ENCODE measurements around the gene PCBP1.

PCBP1 gene

DNA sequence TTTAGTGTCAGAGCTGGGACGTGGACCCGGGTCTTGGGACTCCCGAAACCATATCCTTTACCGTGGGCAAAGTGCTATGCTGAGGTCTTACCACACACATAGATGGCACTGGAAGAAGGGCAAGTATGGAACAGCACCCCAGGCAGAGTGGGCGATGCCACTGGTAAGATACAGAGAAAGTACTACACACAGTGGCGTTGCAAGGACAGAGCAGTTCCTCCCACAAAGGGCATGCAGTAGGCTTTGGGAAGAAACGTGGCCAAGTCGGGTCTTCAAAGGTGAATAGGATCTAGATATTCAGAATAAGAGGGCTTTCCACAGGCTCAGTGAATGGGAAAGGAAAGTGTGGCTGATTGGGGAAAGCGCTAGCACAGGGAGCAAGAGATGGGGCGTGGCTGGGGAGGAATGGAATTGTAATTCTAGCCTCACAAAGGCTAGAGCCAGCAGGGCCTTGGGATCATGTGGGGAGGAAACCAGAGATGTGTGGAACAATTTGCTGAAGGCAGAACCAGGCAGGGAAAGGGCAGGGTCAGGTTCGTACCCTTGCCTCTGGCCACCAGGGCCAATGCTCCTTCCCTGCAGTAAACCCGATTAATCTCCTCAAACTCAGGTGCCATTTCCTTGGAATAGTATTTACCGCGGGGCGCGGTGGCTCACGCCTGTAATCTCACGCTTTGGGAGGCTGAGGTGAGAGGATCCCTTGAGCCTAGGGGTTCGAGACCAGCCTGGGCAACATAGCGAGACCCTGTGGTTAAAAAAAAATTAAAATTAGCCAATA, 36.0 kb downstream of the PCBP1 start:
- H3K36me3 ChIP-seq (ENCODE audit: insufficient read depth, low read length), result no peaks in the 10 kb centered on the region
- H3F3A ChIP-seq (ENCODE audit: low read depth), result peaks cover 22% of the 10 kb centered on the region
- H3K9ac ChIP-seq (ENCODE audit: low read depth, low read length, poor library complexity, severe bottlenecking), result peak overlapping the region; percentile 99
- H3K4me3 ChIP-seq (ENCODE audit: low read length, poor library complexity, severe bottlenecking), result peak overlapping the region; percentile 91
- H4K20me1 ChIP-seq (ENCODE audit: insufficient read depth, low read length, poor library complexity, severe bottlenecking), result no peaks in the 10 kb centered on the region
- peaks cover 63% of the 10 kb centered on the region for H3K4me1 ChIP-seq (ENCODE audit: insufficient read depth, low read length, poor library complexity, severe bottlenecking)
- TF ChIP-seq EZH2phosphoT487 (IDR thresholded peaks at IDR 0.05; ENCODE audit: borderline replicate concordance), result no peak
- TF ChIP-seq, protein P1, sequence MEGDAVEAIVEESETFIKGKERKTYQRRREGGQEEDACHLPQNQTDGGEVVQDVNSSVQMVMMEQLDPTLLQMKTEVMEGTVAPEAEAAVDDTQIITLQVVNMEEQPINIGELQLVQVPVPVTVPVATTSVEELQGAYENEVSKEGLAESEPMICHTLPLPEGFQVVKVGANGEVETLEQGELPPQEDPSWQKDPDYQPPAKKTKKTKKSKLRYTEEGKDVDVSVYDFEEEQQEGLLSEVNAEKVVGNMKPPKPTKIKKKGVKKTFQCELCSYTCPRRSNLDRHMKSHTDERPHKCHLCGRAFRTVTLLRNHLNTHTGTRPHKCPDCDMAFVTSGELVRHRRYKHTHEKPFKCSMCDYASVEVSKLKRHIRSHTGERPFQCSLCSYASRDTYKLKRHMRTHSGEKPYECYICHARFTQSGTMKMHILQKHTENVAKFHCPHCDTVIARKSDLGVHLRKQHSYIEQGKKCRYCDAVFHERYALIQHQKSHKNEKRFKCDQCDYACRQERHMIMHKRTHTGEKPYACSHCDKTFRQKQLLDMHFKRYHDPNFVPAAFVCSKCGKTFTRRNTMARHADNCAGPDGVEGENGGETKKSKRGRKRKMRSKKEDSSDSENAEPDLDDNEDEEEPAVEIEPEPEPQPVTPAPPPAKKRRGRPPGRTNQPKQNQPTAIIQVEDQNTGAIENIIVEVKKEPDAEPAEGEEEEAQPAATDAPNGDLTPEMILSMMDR (conservative IDR thresholded peaks at IDR 0.05; ENCODE audit: low read length), result no peak
- H3K9me2 ChIP-seq (replicated peaks; ENCODE audit: low read depth, low read length), result no peaks in the 10 kb centered on the region
- H2AFZ ChIP-seq (ENCODE audit: low read length), result no peak overlapping the region
- peaks cover 9% of the 10 kb centered on the region for H3K79me2 ChIP-seq (ENCODE audit: insufficient read depth, low read length)
- peak overlapping the region; percentile 83 for H3K4me2 ChIP-seq (ENCODE audit: low read depth, low read length, poor library complexity, severe bottlenecking)
- H3K27me3 ChIP-seq (ENCODE audit: insufficient read depth, low read length, poor library complexity, severe bottlenecking), result no peaks in the 10 kb centered on the region
- H3K9me3 ChIP-seq (ENCODE audit: insufficient read depth, low read depth, low read length), result no peaks in the 10 kb centered on the region

DNA sequence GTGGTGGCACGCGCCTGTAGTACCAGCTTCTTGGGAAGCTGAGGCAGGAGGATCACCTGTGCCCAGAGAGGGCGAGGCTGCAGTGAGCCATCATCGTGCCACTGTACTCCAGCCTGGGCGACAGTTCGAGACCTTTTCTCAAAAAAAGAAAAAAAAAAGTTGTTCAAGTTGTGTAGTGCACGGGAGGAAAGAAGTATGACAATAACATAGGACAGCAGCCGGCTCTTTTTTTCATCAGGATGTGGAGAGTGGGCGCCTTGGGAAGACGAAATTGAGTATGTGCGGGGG, 36.5 kb downstream of the PCBP1 start:
- Histone ChIP-seq H3K4me1 (ENCODE audit: insufficient read depth, low read length, poor library complexity, severe bottlenecking) (peaks cover 62% of the 10 kb centered on the region), H3K9ac (ENCODE audit: low read depth, low read length, poor library complexity, severe bottlenecking) (peak overlapping the region; percentile 99), H3F3A (ENCODE audit: low read depth) (peaks cover 22% of the 10 kb centered on the region)

DNA sequence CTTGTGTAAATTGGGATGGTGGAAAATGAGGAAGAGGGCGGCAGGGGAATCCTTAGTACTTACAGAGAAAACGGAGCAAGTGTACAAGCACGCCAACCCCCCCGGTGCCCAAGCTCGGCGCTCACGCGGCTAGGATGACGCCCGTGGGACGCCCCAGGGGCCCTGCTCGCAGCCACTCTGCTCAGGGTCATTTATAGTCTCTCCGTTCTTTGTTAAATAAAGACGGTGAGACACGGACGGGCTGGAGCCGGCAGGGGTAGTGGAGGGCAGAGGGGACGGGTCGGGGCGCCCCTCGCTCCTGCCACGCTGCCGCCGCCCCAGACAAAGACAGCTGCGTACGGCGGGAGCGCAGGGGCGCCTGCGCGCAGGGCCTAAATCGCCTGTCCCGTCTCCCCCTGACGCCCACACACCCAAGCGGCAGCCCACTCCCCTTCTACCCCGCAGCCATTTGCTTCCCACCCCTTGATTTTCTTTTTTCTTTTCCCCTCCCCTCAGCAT, 37.8 kb downstream of the PCBP1 start:
- H3F3A ChIP-seq (ENCODE audit: low read depth), result peaks cover 22% of the 10 kb centered on the region
- H3K79me2 ChIP-seq (ENCODE audit: insufficient read depth, low read length), result peaks cover 9% of the 10 kb centered on the region
- peak overlapping the region; percentile 99 for H3K9ac ChIP-seq (ENCODE audit: low read depth, low read length, poor library complexity, severe bottlenecking)
- H3K4me1 ChIP-seq (ENCODE audit: insufficient read depth, low read length, poor library complexity, severe bottlenecking), result peaks cover 58% of the 10 kb centered on the region
- no peaks in the 10 kb centered on the region for H4K20me1 ChIP-seq (ENCODE audit: insufficient read depth, low read length, poor library complexity, severe bottlenecking)
- no peaks in the 10 kb centered on the region for H3K27me3 ChIP-seq (ENCODE audit: insufficient read depth, low read length, poor library complexity, severe bottlenecking)
- peak overlapping the region; percentile 83 for H3K4me2 ChIP-seq (ENCODE audit: low read depth, low read length, poor library complexity, severe bottlenecking)
- no peaks in the 10 kb centered on the region for H3K36me3 ChIP-seq (ENCODE audit: insufficient read depth, low read length)
- peak overlapping the region; percentile 83 for H2AFZ ChIP-seq (ENCODE audit: low read length)
- peak overlapping the region; percentile 91 for H3K4me3 ChIP-seq (ENCODE audit: low read length, poor library complexity, severe bottlenecking)
- H3K9me3 ChIP-seq (ENCODE audit: insufficient read depth, low read depth, low read length), result no peaks in the 10 kb centered on the region
- TF ChIP-seq EZH2phosphoT487 (IDR thresholded peaks at IDR 0.05; ENCODE audit: borderline replicate concordance), result no peak
- TF ChIP-seq, protein P1 (conservative IDR thresholded peaks at IDR 0.05; ENCODE audit: low read length), result no peak
- H3K9me2 ChIP-seq (replicated peaks; ENCODE audit: low read depth, low read length), result no peaks in the 10 kb centered on the region

More for the DNA sequence above, 36.5 kb downstream of the PCBP1 start:
- H3K36me3 ChIP-seq (ENCODE audit: insufficient read depth, low read length), result no peaks in the 10 kb centered on the region
- peak overlapping the region; percentile 83 for H3K4me2 ChIP-seq (ENCODE audit: low read depth, low read length, poor library complexity, severe bottlenecking)
- no peaks in the 10 kb centered on the region for H4K20me1 ChIP-seq (ENCODE audit: insufficient read depth, low read length, poor library complexity, severe bottlenecking)
- peaks cover 9% of the 10 kb centered on the region for H3K79me2 ChIP-seq (ENCODE audit: insufficient read depth, low read length)
- peak overlapping the region; percentile 91 for H3K4me3 ChIP-seq (ENCODE audit: low read length, poor library complexity, severe bottlenecking)
- no peak overlapping the region for H2AFZ ChIP-seq (ENCODE audit: low read length)
- H3K9me2 ChIP-seq (replicated peaks; ENCODE audit: low read depth, low read length), result no peaks in the 10 kb centered on the region
- H3K27me3 ChIP-seq (ENCODE audit: insufficient read depth, low read length, poor library complexity, severe bottlenecking), result no peaks in the 10 kb centered on the region
- no peak for TF ChIP-seq EZH2phosphoT487 (IDR thresholded peaks at IDR 0.05; ENCODE audit: borderline replicate concordance)
- TF ChIP-seq, protein P1 (conservative IDR thresholded peaks at IDR 0.05; ENCODE audit: low read length), result no peak
- no peaks in the 10 kb centered on the region for H3K9me3 ChIP-seq (ENCODE audit: insufficient read depth, low read depth, low read length)
